K562 (cell line): ENCODE measurements around the gene MAD2L1BP. TPM values are rescaled to one million over a fixed set of nuclear protein-coding genes. Genes with fewer than 3 reads are reported as not detected.

Experiments
- ATAC-seq: fragments of 200-7000 bp; cut with Tn5 transposase; 3 replicates; pipeline ENCODE4 v1.9.1; 2020; ENCODE audit warnings: moderate library complexity
- BruUV-seq: library from RNA; stranded (reverse); fragments of 400-500 nt; replicated peaks from 2 replicates; lab custom pipeline; 2021; lab: Mats Ljungman, UMichigan
- CTCF ChIA-PET: fragments of 300-600 bp; formaldehyde crosslinking; extraction: SDS; loops from one replicate; lab custom pipeline; 2021; ENCODE audit warnings: low intra/inter-chr PET ratio; lab: Yijun Ruan, JAX
- POLR2A ChIA-PET: fragments of 300-600, 350-650 bp; sonication (Branson Sonifier 250); formaldehyde crosslinking; extraction: SDS; loops from one replicate; lab custom pipeline; 2021; ENCODE audit warnings: antibody characterized with exemption, inconsistent platforms; lab: Yijun Ruan, JAX
- DNase-seq, 4 experiments: peaks; one replicate each; pipeline versions ENCODE4 v3.0.0 to v3.0.0-alpha.2; 2011 to 2018; ENCODE audit warnings: low spot score in 3 of 4, mixed read lengths in 3 of 4; ENCODE audit errors: extremely low read depth in 1 of 4
- FAIRE-seq: peaks from 2 replicates; lab custom pipeline; 2011; peaks lifted over from hg19 to GRCh38; lab: Jason Lieb, UNC
- H2AFZ ChIP-seq: 2 replicates; pipeline ENCODE4 v1.6.0; 2011; ENCODE audit warnings: low read depth, low read length, control low read depth, inconsistent platforms
- H3K27ac ChIP-seq: fragments of 200-600 bp; 3 replicates; pipeline ENCODE4 v1.8.0; 2011; ENCODE audit warnings: low read depth, mild to moderate bottlenecking, control low read depth, inconsistent platforms, low read length, moderate library complexity, mixed read lengths; ENCODE audit errors: extremely low read depth
- H3K27me3 ChIP-seq, 2 experiments: fragments of 300-600 bp in 1 of 2; 2 replicates in 1 of 2; 3 replicates in 1 of 2; pipeline versions ENCODE4 v1.6.0 to v1.8.0; 2011; ENCODE audit warnings: inconsistent platforms in 2 of 2, low read length in 2 of 2, mild to moderate bottlenecking in 1 of 2, mixed read lengths in 1 of 2, moderate library complexity in 1 of 2; ENCODE audit not compliant: control insufficient read depth in 2 of 2, insufficient read depth in 2 of 2
- H3K36me3 ChIP-seq: fragments of 300-600 bp; 3 replicates; pipeline ENCODE4 v1.8.0; 2011; ENCODE audit warnings: mild to moderate bottlenecking, low read length, inconsistent platforms; ENCODE audit not compliant: control insufficient read depth, insufficient read depth
- H3K4me1 ChIP-seq, 2 experiments: fragments of 200-600 bp in 1 of 2; replicated peaks in 1 of 2; 2 replicates in 1 of 2; 3 replicates in 1 of 2; pipeline versions ENCODE4 v1.5.1 to v1.8.0; 2011; ENCODE audit warnings: inconsistent platforms in 2 of 2, low read length in 2 of 2, mild to moderate bottlenecking in 1 of 2, mixed read lengths in 1 of 2, moderate library complexity in 1 of 2; ENCODE audit not compliant: control insufficient read depth in 2 of 2, insufficient read depth in 2 of 2
- H3K4me2 ChIP-seq: 2 replicates; pipeline ENCODE4 v1.6.1; 2011; ENCODE audit warnings: low read length, control low read depth, inconsistent platforms, mixed read lengths; ENCODE audit not compliant: insufficient read depth
- H3K4me3 ChIP-seq: fragments of 200-600 bp; sonication (generic), shearing (Covaris generic); 2 replicates; pipeline ENCODE4 v1.5.1; 2016; ENCODE audit warnings: control low read depth, inconsistent platforms
- H3K79me2 ChIP-seq: fragments of 200-600 bp; 3 replicates; pipeline ENCODE4 v1.8.0; 2011; ENCODE audit warnings: low read length, inconsistent platforms; ENCODE audit not compliant: control insufficient read depth, insufficient read depth
- H3K9ac ChIP-seq, 2 experiments: 2 replicates each; pipeline versions ENCODE4 v1.6.0 to v1.6.1; 2011; ENCODE audit warnings: low read depth in 2 of 2, low read length in 2 of 2, control low read depth in 1 of 2, inconsistent platforms in 1 of 2, mild to moderate bottlenecking in 1 of 2, mixed read lengths in 1 of 2; ENCODE audit not compliant: insufficient read depth in 1 of 2
- H3K9me1 ChIP-seq: one replicate; pipeline ENCODE4 v1.6.0; 2011; ENCODE audit warnings: inconsistent platforms, mild to moderate bottlenecking, low read length, moderate library complexity; ENCODE audit not compliant: control insufficient read depth, insufficient read depth
- H3K9me3 ChIP-seq: replicated peaks from 2 replicates; pipeline ENCODE4 v1.5.1; 2011; ENCODE audit warnings: low read depth, low read length, inconsistent platforms; ENCODE audit not compliant: control insufficient read depth, insufficient read depth
- H4K20me1 ChIP-seq: replicated peaks from 2 replicates; pipeline ENCODE4 v1.6.1; 2011; ENCODE audit warnings: low read length, inconsistent platforms, mixed read lengths; ENCODE audit not compliant: control insufficient read depth, insufficient read depth
- ARID1B ChIP-seq: fragments of 450-650 bp; IDR thresholded peaks from 2 replicates; pipeline ENCODE4 v1.6.1; 2016; ENCODE audit warnings: antibody characterized with exemption, mild to moderate bottlenecking, inconsistent platforms
- CHD4 ChIP-seq: fragments of 200-600 bp; sonication (generic); IDR thresholded peaks from 3 replicates; pipeline ENCODE4 v1.6.1; 2012; ENCODE audit warnings: low read depth, mild to moderate bottlenecking, mixed read lengths, low read length, inconsistent platforms; ENCODE audit not compliant: insufficient read depth, insufficient replicate concordance, poor library complexity, severe bottlenecking
- DPF2 ChIP-seq: fragments of 450-650 bp; IDR thresholded peaks from 2 replicates; pipeline ENCODE4 v1.6.1; 2016
- FOXM1 ChIP-seq, 2 experiments: fragments of 450-650 bp in 1 of 2; sonication (generic) in 1 of 2; formaldehyde crosslinking in 1 of 2; IDR thresholded peaks; 2 replicates each; pipeline versions ENCODE4 v1.6.1 to v1.9.0; 2017 to 2022; ENCODE audit warnings: low read depth in 2 of 2, mild to moderate bottlenecking in 2 of 2, missing genetic modification reagents in 1 of 2, moderate library complexity in 1 of 2
- HNRNPK ChIP-seq: fragments of 200-400 bp; formaldehyde crosslinking; IDR thresholded peaks from one replicate; pipeline ENCODE4 v1.6.1; 2018; ENCODE audit warnings: mild to moderate bottlenecking, low read depth, low read length; ENCODE audit not compliant: poor library complexity, severe bottlenecking
- HOXB6 ChIP-seq: fragments of 250-450 bp; sonication (Bioruptor Pico); IDR thresholded peaks from 2 replicates; pipeline ENCODE4 v1.5.1; 2022; ENCODE audit warnings: mild to moderate bottlenecking, borderline replicate concordance
- NCOR1 ChIP-seq: fragments of 450-650 bp; IDR thresholded peaks from 2 replicates; pipeline ENCODE4 v1.6.1; 2016; ENCODE audit warnings: mild to moderate bottlenecking, moderate library complexity
- NR2C2 ChIP-seq, 2 experiments: fragments of 200-800 bp in 1 of 2; sonication (Bioruptor generic) in 1 of 2; sonication (generic) in 1 of 2; formaldehyde crosslinking in 1 of 2; IDR thresholded peaks; 2 replicates each; pipeline versions ENCODE4 v1.6.1 to v1.8.0; 2016 to 2022; ENCODE audit warnings: mild to moderate bottlenecking in 1 of 2, missing compliant biosample characterization in 1 of 2, missing genetic modification characterization in 1 of 2, missing genetic modification reagents in 1 of 2
- POLR2G ChIP-seq: fragments of 200-400 bp; formaldehyde crosslinking; IDR thresholded peaks from 2 replicates; pipeline ENCODE4 v1.6.1; 2017; ENCODE audit warnings: low read depth, mild to moderate bottlenecking, antibody characterized with exemption, low read length, moderate library complexity
- SRSF3 ChIP-seq: fragments of 200-400 bp; formaldehyde crosslinking; IDR thresholded peaks from 2 replicates; pipeline ENCODE4 v1.6.1; 2016; ENCODE audit warnings: mild to moderate bottlenecking, low read length, moderate library complexity; ENCODE audit not compliant: insufficient read depth
- WGBS: fragments of 100-300 bp; shearing (Covaris generic); methylation state at CpG from one replicate; pipeline ENCODE4 v1.1.6; 2016; ENCODE audit warnings: low coverage, mixed read lengths; ENCODE audit not compliant: insufficient coverage; ENCODE audit errors: missing lambda C conversion rate; 5-methylcytosine and 5-hydroxymethylcytosine counted together
- in situ Hi-C: fragments of 300-500 bp; cut with MboI; formaldehyde crosslinking; loops from 4 replicates; pipeline ENCODE4 v1.15.0; 2018; ENCODE audit warnings: inconsistent platforms, mixed read lengths
- intact Hi-C: fragments of 100-400 bp; cut with micrococcal nuclease; formaldehyde crosslinking; loops from 2 replicates; pipeline ENCODE4 v1.14.2; 2022
- polyA plus RNA-seq, 8 experiments: library from polyadenylated mRNA; depleted of rRNA in 4 of 8; stranded (reverse) in 5 of 8; unstranded in 3 of 8; fragments of >200 nt; fragmentation: Nextera tagmentation in 2 of 8; fragmentation: Illumina TruSeq in 1 of 8; extraction: Ambion mirVana in 2 of 8; extraction: Trizol in 1 of 8; gene quantifications; 2 replicates each; pipeline versions ENCODE4 v1.2.1 to v1.2.3, GENCODE V29; 2011 to 2014; ENCODE audit warnings: inconsistent platforms in 1 of 8, missing spikeins in 1 of 8
- total RNA-seq, 7 experiments: library from RNA; depleted of rRNA in 6 of 7; stranded (reverse); fragments of >200 nt in 6 of 7; fragmentation: Illumina TruSeq in 2 of 7; extraction: Trizol in 2 of 7; gene quantifications; 2 replicates each; pipeline versions ENCODE4 v1.2.1 to v1.2.3, GENCODE V29; 2011 to 2021; ENCODE audit warnings: low replicate concordance in 1 of 7
- TF ChIP-seq, protein P1 (sequence below): fragments of 250-450 bp; sonication (Bioruptor Pico); IDR thresholded peaks from 2 replicates; pipeline ENCODE4 v1.6.1; 2021; ENCODE audit warnings: mild to moderate bottlenecking
- TF ChIP-seq, protein P2 (sequence below): sonication (generic); formaldehyde crosslinking; IDR thresholded peaks from 2 replicates; pipeline ENCODE4 v1.5.0; 2020; ENCODE audit warnings: missing genetic modification reagents
- TF ChIP-seq, protein P3 (sequence below): fragments of 200-800 bp; sonication (Bioruptor generic); IDR thresholded peaks from 2 replicates; pipeline ENCODE4 v1.6.1; 2017; ENCODE audit warnings: missing genetic modification characterization, missing compliant biosample characterization
- TF ChIP-seq, protein P4 (sequence below): fragments of 450-650 bp; formaldehyde crosslinking; IDR thresholded peaks from 2 replicates; pipeline ENCODE4 v1.4.0; 2022; ENCODE audit warnings: mild to moderate bottlenecking, moderate library complexity

The MAD2L1BP gene
- total and polyA plus RNA-seq, 9 of the 15 experiments (the other 6 are each of a cell fraction or from before 2014, with no cell fraction given) = 69.7 to 321 (median 111) TPM

DNA sequence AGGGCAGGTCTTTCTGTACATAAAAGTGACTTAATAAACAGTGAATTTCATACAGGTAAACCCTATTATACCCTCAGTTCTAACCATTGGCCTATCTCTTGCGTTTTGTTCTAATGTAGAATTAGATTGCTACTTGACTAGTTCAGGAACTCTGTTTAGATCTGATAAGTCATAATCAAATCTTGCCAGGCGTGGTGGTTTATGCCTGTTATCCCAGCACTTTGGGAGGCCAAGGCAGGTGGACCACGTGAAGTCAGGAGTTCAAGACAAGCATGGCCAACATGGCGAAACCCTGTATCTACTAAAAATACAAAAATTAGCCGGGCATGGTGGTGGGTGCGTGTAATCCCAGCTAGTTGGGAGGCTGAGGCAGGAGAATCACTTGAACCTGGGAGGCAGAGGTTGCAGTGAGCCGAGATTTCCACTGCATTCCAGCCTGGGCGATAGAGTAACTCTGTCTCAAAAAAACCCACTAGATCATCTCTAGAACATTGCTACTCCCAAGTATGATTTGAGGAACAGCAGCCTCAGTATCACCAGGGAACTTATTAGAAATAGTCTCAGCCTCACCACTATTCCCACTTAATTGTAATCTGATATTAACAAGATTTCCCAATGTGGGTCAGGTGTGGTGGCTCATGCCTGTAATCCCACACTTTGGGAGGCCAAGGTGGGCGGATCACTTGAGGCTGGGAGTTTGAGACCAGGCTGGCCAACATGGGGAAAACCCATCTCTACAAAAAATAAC lies 18.7 kb upstream of the MAD2L1BP start:
- Histone ChIP-seq H2AFZ (no peak overlapping the region), H3K9me1 (no peaks in the 10 kb centered on the region), H3K27ac (no peak overlapping the region), H3K79me2 (no peaks in the 10 kb centered on the region), H3K4me3 (no peak overlapping the region), H3K36me3 (peaks cover 57% of the 10 kb centered on the region), H3K9me3 (no peaks in the 10 kb centered on the region), H4K20me1 (0 out of 2 replicates have a peak, but pooled peaks cover 7% of the 10 kb centered on the region), H3K9ac (no peak overlapping the region), H3K27me3 (no peaks in the 10 kb centered on the region), H3K4me1 (peaks cover 5 to 6% of the 10 kb centered on the region in 2 experiments; a peak in 3 of 5 replicates), H3K4me2 (no peak overlapping the region; the same call in 1 of the 2 replicates)
- DNase-seq (no peak), FAIRE-seq (peak; percentile 61), ATAC-seq (peak; percentile 4)
- no TSS peak for BruUV-seq
- ChIA-PET CTCF (no interaction called here), POLR2A (interaction anchor here (0.8 to 8.4 kb wide), 9 partner anchors 8 to 446 kb away, joined by 3 to 135 read pairs (median 4); partner anchors contain the start of genes GTPBP2 and MAD2L1BP)
- in situ Hi-C loops = no loop called here
- intact Hi-C loops = no loop called here
- 62% methylated on average over 9 of the region's 9 CpGs for WGBS
- TF ChIP-seq, protein P1, sequence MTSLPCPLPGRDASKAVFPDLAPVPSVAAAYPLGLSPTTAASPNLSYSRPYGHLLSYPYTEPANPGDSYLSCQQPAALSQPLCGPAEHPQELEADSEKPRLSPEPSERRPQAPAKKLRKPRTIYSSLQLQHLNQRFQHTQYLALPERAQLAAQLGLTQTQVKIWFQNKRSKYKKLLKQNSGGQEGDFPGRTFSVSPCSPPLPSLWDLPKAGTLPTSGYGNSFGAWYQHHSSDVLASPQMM (CRISPR knock-in tag) = no peak
- TF ChIP-seq DPF2 (peak; percentile 20; the same call in 1 of the 2 replicates), NCOR1 (0 out of 2 replicates have a peak, but pooled peaks have one; percentile 19), NR2C2 (CRISPR knock-in tag; IDR thresholded peaks at IDR 0.05) (0 out of 2 replicates have a peak, but pooled peaks have one; percentile 9), NR2C2 (tag; IDR thresholded peaks at IDR 0.05) (no peak), SRSF3 (no peak), ARID1B (peak; percentile 73), FOXM1 (IDR thresholded peaks at IDR 0.05; ENCODE audit: low read depth) (no peak), FOXM1 (CRISPR knock-in tag; IDR thresholded peaks at IDR 0.05; ENCODE audit: low read depth) (0 out of 2 replicates have a peak, but pooled peaks have one; percentile 3), HOXB6 (CRISPR knock-in tag) (peak; percentile 40; the same call in 1 of the 2 replicates), POLR2G (0 out of 2 replicates have a peak, but pooled peaks have one; percentile 14), HNRNPK (no peak), CHD4 (no peak)
- TF ChIP-seq, protein P2, sequence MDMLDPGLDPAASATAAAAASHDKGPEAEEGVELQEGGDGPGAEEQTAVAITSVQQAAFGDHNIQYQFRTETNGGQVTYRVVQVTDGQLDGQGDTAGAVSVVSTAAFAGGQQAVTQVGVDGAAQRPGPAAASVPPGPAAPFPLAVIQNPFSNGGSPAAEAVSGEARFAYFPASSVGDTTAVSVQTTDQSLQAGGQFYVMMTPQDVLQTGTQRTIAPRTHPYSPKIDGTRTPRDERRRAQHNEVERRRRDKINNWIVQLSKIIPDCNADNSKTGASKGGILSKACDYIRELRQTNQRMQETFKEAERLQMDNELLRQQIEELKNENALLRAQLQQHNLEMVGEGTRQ (CRISPR knock-in tag) = peak; percentile 19; the same call in 1 of the 2 replicates
- TF ChIP-seq, protein P3, sequence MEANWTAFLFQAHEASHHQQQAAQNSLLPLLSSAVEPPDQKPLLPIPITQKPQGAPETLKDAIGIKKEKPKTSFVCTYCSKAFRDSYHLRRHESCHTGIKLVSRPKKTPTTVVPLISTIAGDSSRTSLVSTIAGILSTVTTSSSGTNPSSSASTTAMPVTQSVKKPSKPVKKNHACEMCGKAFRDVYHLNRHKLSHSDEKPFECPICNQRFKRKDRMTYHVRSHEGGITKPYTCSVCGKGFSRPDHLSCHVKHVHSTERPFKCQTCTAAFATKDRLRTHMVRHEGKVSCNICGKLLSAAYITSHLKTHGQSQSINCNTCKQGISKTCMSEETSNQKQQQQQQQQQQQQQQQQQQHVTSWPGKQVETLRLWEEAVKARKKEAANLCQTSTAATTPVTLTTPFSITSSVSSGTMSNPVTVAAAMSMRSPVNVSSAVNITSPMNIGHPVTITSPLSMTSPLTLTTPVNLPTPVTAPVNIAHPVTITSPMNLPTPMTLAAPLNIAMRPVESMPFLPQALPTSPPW (CRISPR knock-in tag) = no peak
- TF ChIP-seq, protein P4, sequence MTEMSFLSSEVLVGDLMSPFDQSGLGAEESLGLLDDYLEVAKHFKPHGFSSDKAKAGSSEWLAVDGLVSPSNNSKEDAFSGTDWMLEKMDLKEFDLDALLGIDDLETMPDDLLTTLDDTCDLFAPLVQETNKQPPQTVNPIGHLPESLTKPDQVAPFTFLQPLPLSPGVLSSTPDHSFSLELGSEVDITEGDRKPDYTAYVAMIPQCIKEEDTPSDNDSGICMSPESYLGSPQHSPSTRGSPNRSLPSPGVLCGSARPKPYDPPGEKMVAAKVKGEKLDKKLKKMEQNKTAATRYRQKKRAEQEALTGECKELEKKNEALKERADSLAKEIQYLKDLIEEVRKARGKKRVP (CRISPR knock-in tag) = peak; percentile 16; the same call in 1 of the 2 replicates
